Placental epithelial cell (primary cell): ENCODE results near the gene TNFAIP8L1. TPM values are rescaled to one million over a fixed set of nuclear protein-coding genes. Genes with fewer than 3 reads are reported as not detected.

ENCODE experiments used
- total RNA-seq: library from RNA; depleted of rRNA; stranded (reverse); fragments of >200 nt; gene quantifications from 2 replicates; pipeline ENCODE4 v1.2.3, GENCODE V29; 2012

Gene TNFAIP8L1
- total RNA-seq: 2.4 and 3.1 TPM in 2 replicates

GRCh38 chr19:4638828-4639530 is at the start of gene TNFAIP8L1:
Gene TNFAIP8L1, plus strand, starts transcription at chr19:4639516. Its CDS starts 12,354 bp downstream, at chr19:4651870.

GRCh38 chr19:4669723-4670480 is 30.6 kb downstream of the TNFAIP8L1 start, which contains the start of gene MYDGF:
Gene MYDGF, minus strand, starts transcription at chr19:4670342. Its CDS starts 8 bp downstream, at chr19:4670334.

Other genes starting within 250 kb of the TNFAIP8L1 start
- 37.3 and 78.5 TPM in 2 replicates for gene SH3GL1, start 239.0 kb upstream of the TNFAIP8L1 start, total RNA-seq
- gene CHAF1A, start 236.9 kb upstream of the TNFAIP8L1 start, total RNA-seq: 4.7 and 13.0 TPM in 2 replicates
- 112 and 115 TPM in 2 replicates for gene UBXN6, start 181.7 kb upstream of the TNFAIP8L1 start, total RNA-seq
- 48.4 and 57.3 TPM in 2 replicates for gene HDGFL2, start 167.2 kb upstream of the TNFAIP8L1 start, total RNA-seq
- not detected in 2 replicates for gene PLIN4, start 121.0 kb upstream of the TNFAIP8L1 start, total RNA-seq
- not detected in 2 replicates for gene PLIN5, start 104.3 kb upstream of the TNFAIP8L1 start, total RNA-seq
- not detected in 2 replicates for gene LRG1, start 99.5 kb upstream of the TNFAIP8L1 start, total RNA-seq
- not detected in 2 replicates for gene SEMA6B, start 79.8 kb upstream of the TNFAIP8L1 start, total RNA-seq
- 82.8 and 131 TPM in 2 replicates for gene MYDGF, start 30.8 kb downstream of the TNFAIP8L1 start, total RNA-seq
- 36.5 and 52.5 TPM in 2 replicates for gene DPP9, start 84.3 kb downstream of the TNFAIP8L1 start, total RNA-seq
- gene FEM1A, start 152.2 kb downstream of the TNFAIP8L1 start, total RNA-seq: 17.3 and 20.8 TPM in 2 replicates
- 3.3 and 3.5 TPM in 2 replicates for gene TICAM1, start 192.2 kb downstream of the TNFAIP8L1 start, total RNA-seq
- gene PLIN3, start 228.2 kb downstream of the TNFAIP8L1 start, total RNA-seq: 161 and 270 TPM in 2 replicates